GM21526 (cell line): Measurements from ENCODE around the gene KLHL22.

Experiments used
- ATAC-seq: cut with Tn5 transposase; IDR thresholded peaks from one replicate; pipeline ENCODE4 v1.9.1; 2021; ENCODE audit warnings: moderate library complexity; ENCODE audit not compliant: unreplicated experiment, low FRiP score

The KLHL22 gene

DNA sequence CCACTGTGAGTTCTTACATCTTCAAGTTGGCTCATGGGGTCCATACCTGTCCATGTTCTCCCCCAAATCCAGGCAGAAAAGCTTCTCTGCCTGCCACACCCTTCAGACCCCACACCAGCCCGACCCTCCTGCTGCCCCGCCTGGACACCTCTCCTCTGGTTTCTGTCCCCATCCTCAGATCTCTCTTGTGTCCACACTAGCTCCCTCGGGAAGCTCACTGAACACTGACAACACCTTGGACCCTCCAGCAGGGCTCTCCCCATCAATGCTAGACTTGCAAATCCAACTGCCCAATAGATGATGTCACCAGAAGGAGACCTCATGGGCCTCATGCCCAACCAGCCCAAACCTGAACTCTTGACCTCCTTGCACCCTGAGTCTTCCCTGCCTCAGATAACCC lies 60.8 kb downstream of the KLHL22 start:
- ATAC-seq: no peak

DNA sequence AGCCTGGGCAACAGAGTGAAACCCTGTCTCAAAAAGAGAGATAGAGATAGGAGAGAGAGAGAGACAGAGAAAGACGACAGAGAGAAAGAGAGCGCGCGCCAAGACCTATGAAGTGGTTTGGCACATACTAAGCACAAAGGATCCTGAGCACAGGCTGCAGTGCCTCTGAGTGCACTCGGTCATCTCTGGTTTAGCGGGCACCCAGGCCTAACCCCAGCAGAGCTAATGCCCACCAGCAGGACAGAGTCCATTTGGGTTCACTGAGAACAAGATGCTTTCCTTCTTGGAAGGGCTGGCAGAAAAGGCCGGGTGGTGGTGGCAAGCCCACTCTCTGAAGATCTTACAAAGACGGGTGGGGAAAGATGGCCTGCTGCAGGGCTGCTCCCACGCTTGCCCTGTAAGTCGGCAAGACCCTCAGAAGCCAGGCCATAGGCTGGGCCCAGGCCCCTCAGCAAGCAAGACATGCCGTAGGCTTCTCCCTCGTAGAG lies 61.3 kb downstream of the KLHL22 start:
- no peak for ATAC-seq

DNA sequence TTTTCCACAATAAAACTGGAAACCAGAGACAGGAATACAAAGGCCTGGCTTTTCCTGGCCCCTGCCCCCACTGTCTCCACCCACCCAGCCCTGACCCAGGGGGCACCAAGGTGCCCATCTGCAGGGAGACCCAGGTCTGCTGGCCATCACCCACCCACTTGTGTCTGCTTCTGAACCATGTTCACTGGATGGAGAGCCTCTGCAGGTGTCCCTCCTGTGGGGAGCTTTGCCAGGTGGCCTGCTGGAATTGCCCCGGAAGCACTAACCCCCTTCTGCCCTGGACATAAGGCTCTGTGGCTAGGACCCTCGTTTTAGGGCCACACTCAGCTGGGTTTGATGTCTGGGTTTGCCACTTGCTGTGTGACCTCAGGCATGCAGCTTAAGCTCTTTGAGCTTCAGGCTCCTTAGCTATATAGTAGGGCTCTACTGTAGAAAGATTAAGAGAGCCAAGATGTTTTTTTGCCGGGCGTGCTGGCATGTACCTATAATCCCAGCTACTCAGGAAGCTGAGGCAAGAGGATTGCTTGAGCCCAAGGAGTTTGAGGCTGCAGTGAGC lies 61.8 kb downstream of the KLHL22 start:
- ATAC-seq: no peak

DNA sequence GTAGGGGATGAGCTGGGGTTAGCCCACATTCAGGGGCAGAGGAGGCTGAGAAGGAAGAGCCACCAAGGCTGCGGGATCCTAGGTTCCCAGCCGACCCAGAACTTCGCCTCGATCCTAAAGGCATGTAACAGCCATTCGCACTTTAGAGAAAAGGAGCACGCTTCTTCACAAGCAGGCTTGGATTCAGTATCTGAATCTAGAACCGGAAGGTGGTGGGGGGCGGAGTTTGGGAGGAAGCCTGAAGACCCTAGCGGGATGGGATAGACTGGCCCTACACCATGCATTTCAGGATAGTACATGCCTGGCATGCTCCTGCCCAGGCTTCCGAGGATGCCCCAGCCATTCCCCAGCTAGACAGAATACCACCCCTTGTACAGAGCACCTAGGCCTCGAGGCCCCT lies 62.4 kb downstream of the KLHL22 start:
- no peak for ATAC-seq

DNA sequence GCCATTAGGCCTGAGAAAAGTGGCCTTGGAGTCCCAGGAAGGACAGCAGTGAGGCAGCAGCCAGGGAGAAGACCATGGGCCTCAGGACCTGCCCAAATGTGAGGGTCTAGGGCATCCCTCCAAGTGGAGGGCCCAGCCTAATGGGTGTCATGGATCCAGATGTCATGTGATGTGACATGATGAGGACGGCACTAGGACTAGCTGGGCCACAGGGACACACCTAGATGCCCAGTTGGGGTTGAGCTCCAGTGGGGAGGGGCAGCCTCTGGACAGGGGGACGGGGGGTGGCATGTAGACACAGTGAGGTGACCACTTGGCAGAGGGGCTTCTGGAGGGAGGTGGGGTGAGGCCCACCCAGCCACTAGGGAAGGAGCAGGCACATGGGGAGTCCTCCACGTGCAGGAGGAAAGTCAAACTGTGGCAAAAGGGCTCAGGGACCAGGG lies 63.3 kb downstream of the KLHL22 start:
- ATAC-seq: no peak

DNA sequence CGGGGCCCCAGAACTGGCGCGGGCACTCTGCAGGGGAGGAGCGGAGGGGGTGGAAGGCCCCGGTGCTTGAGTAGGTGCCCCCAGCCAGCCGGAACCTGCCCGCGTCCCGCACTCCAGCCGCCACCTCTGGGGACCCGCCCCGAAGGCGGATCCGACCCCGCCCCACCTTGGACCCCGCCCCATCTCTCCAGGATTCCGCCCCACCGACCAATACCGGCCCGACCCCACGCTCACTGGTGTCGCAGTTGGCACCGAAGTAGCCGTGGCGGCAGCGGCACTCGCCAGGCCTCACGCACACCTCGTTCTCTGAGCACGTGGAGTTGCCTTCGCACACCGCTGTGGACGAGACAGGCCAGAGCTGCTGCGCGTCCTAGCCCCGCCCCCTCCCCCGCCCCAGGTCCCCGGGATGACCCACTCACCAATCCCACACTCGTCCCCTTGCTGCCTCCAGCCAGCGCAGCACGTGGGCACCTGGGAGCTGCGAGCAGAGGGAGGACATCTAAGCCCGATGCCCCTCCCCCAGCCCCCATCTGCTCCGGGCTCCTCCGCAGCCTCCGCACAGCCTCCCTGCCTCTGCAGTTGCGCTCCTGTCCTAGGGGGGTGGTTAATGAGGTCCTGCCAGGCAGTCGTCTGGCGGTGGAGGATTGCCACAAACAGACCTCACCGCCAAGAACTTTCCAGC lies 63.9 kb downstream of the KLHL22 start:
- no peak for ATAC-seq

DNA sequence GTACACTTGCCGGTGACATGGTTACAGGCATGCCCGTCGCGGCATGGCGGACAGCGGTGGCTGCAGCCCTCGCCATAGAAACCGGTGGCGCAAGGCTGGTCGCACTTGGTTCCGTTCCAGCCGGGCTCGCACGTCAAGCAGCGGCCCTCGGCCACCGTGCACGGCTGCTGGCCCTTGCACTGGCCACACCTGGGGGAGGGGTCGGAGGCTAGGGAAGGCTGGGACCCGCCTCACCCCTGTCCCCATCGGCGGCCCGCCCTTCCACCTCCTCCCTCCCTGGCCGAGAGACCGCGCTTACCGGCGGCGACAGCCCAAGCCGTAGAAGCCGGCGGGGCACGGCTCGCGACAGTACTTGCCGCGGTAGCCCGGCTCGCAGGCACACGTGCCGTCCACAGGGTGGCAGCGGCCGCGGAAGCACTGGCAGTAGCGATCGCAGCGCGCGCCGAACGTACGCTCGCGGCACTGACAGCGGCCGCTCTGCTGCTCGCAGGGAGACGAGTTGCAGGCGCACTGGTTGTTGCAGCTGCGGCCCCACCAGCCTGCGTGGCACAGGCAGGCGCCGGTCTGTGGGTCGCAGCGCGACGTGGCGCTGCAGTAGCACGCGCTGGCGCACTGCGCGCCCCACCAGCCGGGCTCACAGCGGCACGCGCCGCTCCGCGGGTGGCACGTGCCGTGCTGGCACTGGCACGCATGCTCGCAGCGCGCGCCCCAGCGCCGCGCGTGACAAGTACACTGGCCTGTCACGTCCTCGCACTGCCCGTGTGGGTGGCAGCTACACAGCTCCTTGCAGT lies 64.7 kb downstream of the KLHL22 start:
- no peak for ATAC-seq

DNA sequence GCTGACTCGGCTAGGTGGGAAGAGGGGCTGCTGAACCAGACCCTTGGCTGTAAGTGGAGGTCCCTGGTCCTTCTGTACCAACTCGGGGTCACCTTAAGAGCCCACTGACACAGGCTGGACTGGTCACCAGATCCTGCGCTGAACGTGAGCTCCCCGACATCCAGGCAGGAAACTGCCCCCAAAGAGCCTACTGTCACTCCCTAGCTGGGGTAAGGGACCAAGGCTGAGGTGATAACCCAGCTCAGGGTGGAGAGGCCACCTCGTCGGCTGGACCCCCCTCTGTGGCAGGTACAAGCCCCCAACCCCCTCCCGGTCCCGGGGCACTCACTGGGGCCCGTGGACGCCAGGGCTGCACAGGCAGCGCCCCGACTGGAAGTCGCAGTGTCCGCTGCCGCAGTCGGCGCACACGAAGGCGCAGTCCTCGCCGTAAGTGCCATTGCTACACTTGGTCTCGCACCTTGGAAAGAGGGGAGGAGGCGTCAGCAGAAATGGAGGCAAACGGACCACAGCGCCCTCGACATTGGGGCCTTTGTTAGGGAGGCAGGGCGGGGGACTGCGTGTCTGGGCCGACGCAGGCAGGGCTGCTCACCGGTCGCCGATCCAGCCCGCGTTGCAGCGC lies 65.4 kb downstream of the KLHL22 start:
- ATAC-seq: no peak

DNA sequence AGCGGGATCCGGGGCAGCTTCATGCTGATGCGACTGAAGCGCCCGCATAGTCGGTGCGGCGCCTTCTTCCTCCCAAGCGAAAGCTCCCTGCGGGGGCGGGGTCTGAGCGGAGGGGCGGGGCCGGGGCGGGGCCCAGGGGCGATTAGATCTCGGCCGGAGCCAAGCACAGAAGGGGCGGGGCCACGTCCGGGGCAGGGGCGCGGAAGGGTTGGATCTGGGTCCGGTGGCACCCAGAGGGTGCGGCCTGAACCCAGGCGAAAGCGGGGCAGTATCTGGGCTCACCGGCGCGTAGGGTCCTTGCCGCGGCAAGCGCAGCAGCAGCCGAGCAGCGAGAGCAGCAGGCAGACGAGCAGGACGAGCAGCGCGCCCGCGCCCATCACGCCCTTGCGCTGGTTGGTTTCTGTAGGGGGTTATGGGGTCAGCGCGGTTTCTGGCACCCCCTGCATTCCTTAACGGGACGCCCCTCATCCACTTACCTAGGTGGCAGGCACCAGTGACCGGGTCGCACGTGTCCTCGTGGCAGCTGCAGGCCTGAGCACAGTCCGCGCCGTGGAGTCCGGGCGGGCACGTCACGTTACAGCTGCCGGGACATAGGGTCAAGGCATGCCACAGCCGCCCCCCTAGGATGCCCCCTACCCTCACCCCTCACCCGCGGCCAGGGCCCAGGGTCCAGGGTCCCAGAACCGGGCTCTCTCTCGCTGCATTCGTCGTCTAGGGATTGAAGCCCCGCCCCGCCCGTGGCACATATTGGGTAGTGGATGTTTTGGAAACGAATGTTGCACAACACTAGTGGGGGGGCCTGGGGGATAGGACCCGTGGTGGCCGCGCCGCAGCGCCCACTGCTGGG lies 66.1 kb downstream of the KLHL22 start:
- ATAC-seq: no peak

DNA sequence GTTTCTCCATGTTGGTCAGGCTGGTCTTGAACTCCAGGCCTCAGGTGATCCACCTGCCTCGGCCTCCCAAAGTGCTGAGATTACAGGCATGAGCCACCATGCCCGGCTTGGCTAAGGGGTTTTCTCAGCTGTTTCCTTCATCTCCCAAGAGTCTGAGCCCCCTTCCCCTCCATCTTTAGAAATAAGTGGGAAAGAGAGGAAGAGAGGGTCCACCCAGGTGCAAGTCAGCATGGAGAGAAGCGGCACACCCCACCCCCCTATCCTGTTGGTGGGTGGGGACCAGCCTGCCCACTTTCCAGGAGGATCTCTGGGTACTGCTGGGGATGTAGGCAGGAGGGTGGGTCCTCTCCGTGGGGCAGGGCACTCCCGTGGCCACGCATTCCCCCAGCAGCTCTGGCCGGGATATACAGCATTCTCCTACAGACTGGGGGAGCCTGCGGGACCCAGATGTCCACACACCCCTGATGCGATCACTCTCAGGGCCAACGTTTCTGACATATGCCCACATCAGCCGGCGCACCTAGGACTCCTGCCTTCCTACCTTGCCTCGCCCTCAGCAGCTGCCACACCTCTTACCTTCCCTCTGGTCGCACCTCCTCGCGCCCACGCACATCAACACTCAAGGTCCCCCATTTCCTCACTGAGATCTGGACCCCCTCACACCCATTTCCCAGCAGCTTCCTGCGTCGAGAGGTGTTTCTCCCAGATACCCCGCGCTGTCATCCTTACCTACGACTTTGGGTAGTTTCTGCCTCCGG lies 66.9 kb downstream of the KLHL22 start:
- no peak for ATAC-seq

DNA sequence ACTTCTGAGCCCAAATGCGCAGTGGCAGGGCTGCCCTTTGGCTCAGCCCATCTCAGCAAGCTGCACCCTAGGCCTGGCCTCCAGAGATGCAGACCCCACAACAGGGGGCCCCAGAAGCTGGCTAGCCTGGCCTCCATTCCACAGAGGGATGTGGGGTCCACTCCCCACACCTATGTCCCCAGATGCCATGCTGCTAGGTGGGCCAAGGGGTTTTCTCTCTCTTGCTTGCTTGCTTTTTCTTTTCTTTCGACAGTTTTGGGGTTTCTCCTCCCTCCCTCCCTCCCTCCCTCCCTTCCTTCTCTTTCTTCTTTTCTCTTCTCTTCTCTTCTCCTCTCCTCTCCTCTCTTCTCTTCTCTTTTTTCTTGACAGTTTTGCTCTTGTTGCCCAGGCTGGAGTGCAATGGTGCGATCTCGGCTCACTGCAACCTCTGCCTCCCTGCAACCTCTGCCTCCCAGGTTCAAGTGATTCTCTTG lies 67.6 kb downstream of the KLHL22 start:
- ATAC-seq: no peak

DNA sequence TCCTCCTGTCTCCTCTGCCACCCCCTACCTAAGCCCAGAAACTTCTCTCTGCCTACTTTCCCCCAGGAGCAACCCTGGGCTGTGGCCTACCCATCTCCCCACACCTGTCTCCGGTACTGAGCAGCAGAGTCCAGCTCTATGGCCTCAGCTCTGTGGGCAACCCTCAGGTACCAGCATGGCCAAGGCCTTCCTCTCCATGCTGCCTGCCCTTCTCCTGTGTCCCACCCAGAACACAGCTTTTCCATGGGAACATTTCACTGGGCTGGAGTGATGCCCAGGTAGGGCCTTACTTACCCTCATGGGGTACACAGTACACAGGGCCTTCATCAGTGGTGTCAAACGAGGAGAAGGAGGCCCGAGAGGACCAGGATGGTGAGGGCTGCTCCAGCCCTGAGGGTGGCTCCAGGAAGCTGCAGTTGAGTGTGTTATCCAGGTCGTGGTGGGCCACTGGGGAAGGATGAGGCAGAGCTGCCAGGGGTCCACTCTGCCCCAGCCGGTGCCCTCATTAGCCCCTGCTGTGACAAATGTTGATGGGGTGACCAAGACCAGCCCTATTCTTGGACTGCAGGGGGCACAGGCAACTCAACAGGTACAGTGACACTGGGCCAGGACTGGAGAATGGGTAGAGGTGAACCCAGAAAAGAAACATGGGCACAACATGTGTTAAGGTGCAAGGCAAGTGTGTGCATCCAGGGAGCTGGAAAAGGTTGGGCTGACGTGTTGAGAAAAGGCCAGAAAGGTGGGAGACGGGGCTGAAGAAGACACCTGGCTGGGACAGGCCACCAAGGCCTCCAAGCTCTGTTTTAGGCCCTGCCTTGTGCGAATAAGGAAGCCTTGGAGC lies 68.3 kb downstream of the KLHL22 start:
- no peak for ATAC-seq

DNA sequence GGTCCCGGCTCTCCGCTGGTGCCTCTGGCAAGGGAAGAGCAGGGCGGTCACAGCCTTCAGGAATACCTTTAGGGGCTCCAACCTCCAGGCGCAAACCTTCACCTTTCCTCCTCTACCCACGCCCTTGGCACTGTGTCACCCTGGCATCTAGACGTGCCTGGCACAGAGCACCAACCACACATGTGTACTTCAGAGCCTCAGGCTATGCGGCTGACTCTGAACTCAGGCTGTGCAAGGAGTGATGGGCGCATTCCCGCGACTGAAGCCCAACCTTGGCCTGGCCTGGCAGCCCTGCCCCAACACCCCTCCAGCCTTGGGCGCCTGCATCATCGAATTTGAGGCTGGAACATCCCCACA lies 69.4 kb downstream of the KLHL22 start:
- no peak for ATAC-seq

DNA sequence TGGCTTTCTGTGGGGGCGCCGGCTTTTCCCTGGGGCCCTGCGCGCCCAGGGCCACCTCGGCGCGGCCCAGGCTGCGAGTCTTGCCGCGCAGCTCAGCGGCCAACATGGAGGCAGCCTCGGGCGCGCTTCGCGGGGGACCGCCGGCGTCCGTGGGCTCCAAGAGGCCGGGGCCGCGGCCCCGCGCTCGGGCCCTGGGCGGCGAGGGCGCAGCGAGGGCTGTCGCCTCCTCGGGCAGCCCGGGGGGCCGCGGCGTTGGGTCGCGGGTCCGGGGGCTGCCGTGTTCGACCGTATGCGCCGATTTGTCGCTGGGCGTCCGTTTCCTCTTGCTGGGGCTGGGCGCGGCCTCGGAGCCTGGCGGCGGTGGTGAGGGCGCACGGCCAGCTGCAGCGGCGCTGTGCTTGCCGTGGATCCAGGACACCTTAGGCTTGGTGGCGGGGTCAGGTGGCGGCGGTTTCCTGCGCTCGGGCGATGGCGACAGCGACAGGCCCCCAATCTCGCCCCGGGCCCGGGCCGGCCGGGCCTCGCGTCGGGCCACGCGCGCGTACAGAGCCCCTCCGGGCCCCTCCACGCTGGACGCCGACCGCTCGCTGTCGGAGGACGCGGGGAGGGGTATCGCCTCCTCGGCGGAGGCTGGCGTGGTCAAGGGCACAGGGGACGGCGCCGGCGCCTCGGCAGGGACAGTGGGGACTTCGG lies 69.9 kb downstream of the KLHL22 start:
- no peak for ATAC-seq

DNA sequence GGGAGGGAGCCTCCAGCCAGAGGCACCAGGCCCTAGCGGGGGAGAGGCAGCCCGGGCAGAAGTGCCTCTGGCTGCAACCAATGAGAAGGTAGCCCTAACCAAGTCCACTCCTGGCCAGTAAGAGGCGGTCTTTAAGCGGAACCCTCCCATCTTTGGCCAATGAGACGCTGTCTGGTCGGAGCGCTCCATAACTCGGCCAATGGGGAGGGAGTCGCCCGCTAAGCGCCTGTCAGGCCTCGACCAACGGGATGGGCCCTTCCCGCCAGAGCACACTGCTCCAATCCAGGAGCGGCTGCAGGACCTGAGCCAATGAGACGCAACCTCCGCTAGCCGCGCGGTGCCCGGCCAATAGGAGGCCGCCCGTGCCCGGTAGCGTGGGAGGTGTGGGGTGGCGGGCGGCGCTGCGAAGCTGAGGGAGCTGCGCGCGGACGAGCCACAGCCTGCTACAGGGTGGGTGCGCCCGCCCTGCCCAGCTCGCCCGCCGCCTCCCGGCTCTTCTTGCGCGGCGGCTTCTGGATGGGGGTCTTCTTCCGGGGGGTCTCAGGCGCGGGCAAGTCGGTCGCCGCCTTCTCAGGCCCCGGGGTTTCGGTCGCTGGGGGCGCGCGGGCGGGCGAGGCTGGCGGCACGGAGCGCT lies 70.5 kb downstream of the KLHL22 start:
- no peak for ATAC-seq

DNA sequence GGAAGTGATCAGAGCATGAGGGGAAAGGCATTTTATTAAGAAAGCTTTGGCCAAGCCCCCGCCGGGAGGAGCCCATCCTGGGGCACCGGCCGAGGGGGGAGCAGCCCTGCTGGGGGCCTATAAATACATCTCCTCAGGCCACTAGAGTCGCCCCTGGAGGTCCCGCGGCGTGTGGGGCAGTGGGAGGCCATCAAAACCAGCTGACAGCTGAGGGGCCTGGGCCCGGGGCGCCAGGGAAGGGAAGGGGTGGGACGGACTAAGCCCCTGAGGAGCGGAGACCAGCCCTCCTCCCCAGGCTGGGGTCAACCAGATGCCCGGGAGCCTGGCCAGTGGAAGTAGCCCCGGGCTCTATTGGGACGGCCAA lies 71.0 kb downstream of the KLHL22 start:
- ATAC-seq: no peak

DNA sequence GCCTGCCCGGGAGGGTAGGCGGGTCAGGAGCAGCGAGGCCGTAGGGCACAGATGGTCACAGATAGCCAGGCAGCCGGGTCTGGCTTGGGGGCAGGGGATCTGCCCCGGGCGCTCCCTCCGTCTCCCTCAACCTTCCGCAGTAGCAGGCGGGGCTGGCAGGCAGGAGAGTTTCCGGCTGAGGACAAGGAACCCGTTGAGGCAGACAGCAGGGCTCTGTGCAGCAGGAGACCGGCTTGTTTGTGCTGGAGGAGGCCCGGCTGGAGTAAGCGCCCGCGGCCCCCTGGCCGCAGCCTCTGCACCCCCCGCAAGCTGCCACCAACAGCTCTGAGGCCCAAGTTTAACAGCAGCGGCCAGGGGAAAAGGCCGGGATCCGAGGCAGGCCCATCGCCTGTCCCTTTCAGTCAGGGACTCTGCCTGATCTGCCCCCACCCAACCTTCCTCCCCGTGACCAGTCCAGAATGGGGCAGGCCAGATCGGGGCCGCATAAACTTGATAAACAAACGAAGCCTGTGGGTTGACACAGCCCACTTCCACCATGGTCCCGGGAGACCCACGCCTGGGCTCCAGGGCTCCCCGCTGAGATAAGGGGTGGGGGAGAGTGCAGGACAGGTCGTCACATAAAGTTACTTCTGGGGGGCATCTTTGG lies 71.6 kb downstream of the KLHL22 start:
- ATAC-seq: no peak
